Transverse colon (tissue), 4 donors: ENCODE data around the gene SLC2A4. TPM values are rescaled to one million over a fixed set of nuclear protein-coding genes. Genes with fewer than 3 reads are reported as not detected.
A peak's percentile ranks its signal among the peaks of the same experiment; 100 is the strongest.

ENCODE experiments used
- DNase-seq: peaks from one replicate; pipeline ENCODE4 v3.0.0-alpha.2; 2019
- H3K27ac ChIP-seq, 4 donors: fragments of 200-600 bp; sonication (generic); 2 replicates each; pipeline ENCODE4 v1.5.1; 2016 to 2018; ENCODE audit warnings: inconsistent platforms in 4 of 4
- H3K27me3 ChIP-seq: fragments of 200-600 bp; sonication (generic); 2 replicates; pipeline ENCODE4 v1.5.1; 2017; ENCODE audit warnings: inconsistent platforms
- H3K36me3 ChIP-seq, 4 donors: fragments of 200-600 bp; sonication (generic); 2 replicates each; pipeline ENCODE4 v1.5.1; 2017 to 2019; ENCODE audit warnings: inconsistent platforms in 4 of 4
- H3K4me1 ChIP-seq, 4 donors: fragments of 200-600 bp; sonication (generic); 2 replicates each; pipeline ENCODE4 v1.5.1; 2017 to 2020; ENCODE audit warnings: inconsistent platforms in 4 of 4
- H3K4me3 ChIP-seq, 4 donors: fragments of 200-600 bp; sonication (generic); 1 replicate in 1 of 4; 2 replicates in 3 of 4; pipeline versions ENCODE4 v1.5.1 to v1.6.1; 2017 to 2019; ENCODE audit warnings: inconsistent platforms in 4 of 4
- H3K9me3 ChIP-seq, 2 donors: fragments of 200-600 bp; sonication (generic); 2 replicates each; pipeline ENCODE4 v1.5.1; 2017 to 2019; ENCODE audit warnings: inconsistent platforms in 2 of 2
- CTCF ChIP-seq, 5 experiments: fragments of 200-600 bp in 3 of 5; fragments of 450-650 bp in 2 of 5; sonication (generic) in 3 of 5; IDR thresholded peaks; 1 replicate in 2 of 5; 2 replicates in 3 of 5; pipeline ENCODE4 v1.5.1; 2016 to 2017; ENCODE audit warnings: antibody characterized with exemption in 5 of 5, inconsistent platforms in 3 of 5, mild to moderate bottlenecking in 2 of 5, moderate library complexity in 1 of 5
- EP300 ChIP-seq: sonication (generic); formaldehyde crosslinking; IDR thresholded peaks from one replicate; pipeline ENCODE4 v1.6.1; 2017; ENCODE audit warnings: antibody characterized with exemption, low read depth
- POLR2A ChIP-seq: fragments of 450-650 bp; IDR thresholded peaks from one replicate; pipeline ENCODE4 v1.6.1; 2016; ENCODE audit warnings: antibody characterized with exemption, mild to moderate bottlenecking, moderate library complexity
- POLR2AphosphoS5 ChIP-seq, 3 donors: sonication (generic); formaldehyde crosslinking; IDR thresholded peaks; one replicate each; pipeline ENCODE4 v1.6.1; 2016; ENCODE audit warnings: antibody characterized with exemption in 3 of 3
- WGBS, 2 donors: methylation state at CpG; one replicate each; pipeline ENCODE4 v1.1.5; 2018; ENCODE audit warnings: low coverage in 1 of 2; 5-methylcytosine and 5-hydroxymethylcytosine counted together
- in situ Hi-C, 4 donors: fragments of 200-750 bp; cut with MboI; loops; one replicate each; pipeline versions ENCODE4 v1.15.0 to v1.15.1; 2017; ENCODE audit warnings: low sequenced_read_pairs in 3 of 4, low pct_ligation_motif_present in 1 of 4, low pct_unique_long_range_greater_than_20kb in 1 of 4
- intact Hi-C: fragments of 100-400 bp; cut with DNase I; formaldehyde crosslinking; loops from one replicate; pipeline ENCODE4 v1.15.1; 2023; ENCODE audit warnings: low total_unique reads
- total RNA-seq, 4 donors: library from RNA; depleted of rRNA; stranded (reverse); fragments of >200 nt; gene quantifications; one replicate each; pipeline ENCODE4 v1.1.0, GENCODE V29; 2016

The SLC2A4 gene
- total RNA-seq, 4 donors from 2014 or later = 9.7 to 35.5 (median 20.3) TPM

DNA sequence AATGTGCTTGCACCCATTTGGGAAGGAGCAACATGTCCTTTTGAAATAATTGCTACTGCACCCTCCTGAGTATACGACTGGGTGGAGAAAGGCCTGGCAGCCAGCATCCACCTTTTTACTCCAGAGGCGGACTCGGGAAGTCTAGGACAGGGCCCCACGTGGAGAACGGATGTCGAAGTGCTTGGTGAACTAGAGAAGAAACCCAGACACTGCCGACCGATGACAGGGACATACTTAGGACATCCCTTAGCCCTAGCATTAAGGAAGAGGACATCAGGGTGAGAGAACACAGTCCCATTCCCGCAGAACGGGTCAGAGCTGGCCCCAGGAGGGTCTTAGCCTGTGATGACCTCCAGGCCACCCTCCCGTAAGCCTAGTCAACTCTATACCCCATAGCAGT lies 9.2 kb downstream of the SLC2A4 start:
- no peaks in the 10 kb centered on the region for H3K36me3 ChIP-seq

DNA sequence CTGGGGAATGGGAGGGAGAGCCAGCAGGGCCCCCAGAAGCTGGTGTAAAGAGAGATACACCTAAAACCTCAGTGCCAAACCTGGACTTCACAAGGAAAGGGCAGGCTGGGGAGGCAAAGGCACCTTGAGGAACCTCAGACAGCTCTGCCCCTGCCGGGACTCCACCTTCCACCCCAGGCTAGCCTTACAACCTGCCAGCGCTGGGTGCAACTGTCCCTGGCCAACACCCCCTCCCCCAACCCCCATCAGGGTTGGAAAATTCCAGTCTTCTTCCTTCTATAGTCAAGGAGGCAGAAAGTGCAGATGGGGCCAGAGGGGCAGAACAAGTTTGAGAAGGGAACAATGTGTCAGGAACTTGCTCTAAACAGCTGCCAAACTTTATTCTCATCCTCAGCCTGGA lies 10.7 kb downstream of the SLC2A4 start:
- peaks cover 26 to 56% (median 47%) of the 10 kb centered on the region in 4 donors for H3K4me1 ChIP-seq
- peaks cover 25% of the 10 kb centered on the region for H3K27me3 ChIP-seq
- no peak overlapping the region for H3K4me3 ChIP-seq
- no peak for DNase-seq
- in situ Hi-C loops (loop anchor here in 2 of 4 donors (25.0 kb wide), 1 partner anchor 255 kb away; the partner anchor contains the start of genes SLC16A11 (in 2 of the 2) and SLC16A13 (in 2 of the 2)), intact Hi-C loops (no loop called here)
- no peaks in the 10 kb centered on the region for H3K9me3 ChIP-seq
- TF ChIP-seq POLR2AphosphoS5 (IDR thresholded peaks at IDR 0.05) (no peak), POLR2A (no peak), EP300 (no peak), CTCF (IDR thresholded peaks at IDR 0.05) (no peak)
- no peaks in the 10 kb centered on the region for H3K36me3 ChIP-seq
- H3K27ac ChIP-seq = peak overlapping the region in 3 of 4 donors; percentile 88 to 91 (median 90)
- 63% methylated on average over 2 of the region's 2 CpGs; no CpG with 5 or more reads in 1 of the 2 donors for WGBS, 2 donors

More for the DNA sequence above, 9.2 kb downstream of the SLC2A4 start:
- peaks cover 25% of the 10 kb centered on the region for H3K27me3 ChIP-seq
- TF ChIP-seq POLR2AphosphoS5 (IDR thresholded peaks at IDR 0.05) (no peak), POLR2A (no peak), EP300 (no peak), CTCF (IDR thresholded peaks at IDR 0.05) (no peak)
- 76% methylated on average over 11 of the region's 11 CpGs; no CpG with 5 or more reads in 1 of the 2 donors for WGBS, 2 donors
- intact Hi-C loops (no loop called here), in situ Hi-C loops (loop anchor here in 2 of 4 donors (25.0 kb wide), 1 partner anchor 253 kb away; the partner anchor contains the start of genes SLC16A11 (in 2 of the 2) and SLC16A13 (in 2 of the 2))
- H3K9me3 ChIP-seq = no peaks in the 10 kb centered on the region
- H3K4me3 ChIP-seq = no peak overlapping the region
- no peak overlapping the region for H3K27ac ChIP-seq
- no peak for DNase-seq
- peaks cover 15 to 43% (median 35%) of the 10 kb centered on the region in 4 donors for H3K4me1 ChIP-seq

DNA sequence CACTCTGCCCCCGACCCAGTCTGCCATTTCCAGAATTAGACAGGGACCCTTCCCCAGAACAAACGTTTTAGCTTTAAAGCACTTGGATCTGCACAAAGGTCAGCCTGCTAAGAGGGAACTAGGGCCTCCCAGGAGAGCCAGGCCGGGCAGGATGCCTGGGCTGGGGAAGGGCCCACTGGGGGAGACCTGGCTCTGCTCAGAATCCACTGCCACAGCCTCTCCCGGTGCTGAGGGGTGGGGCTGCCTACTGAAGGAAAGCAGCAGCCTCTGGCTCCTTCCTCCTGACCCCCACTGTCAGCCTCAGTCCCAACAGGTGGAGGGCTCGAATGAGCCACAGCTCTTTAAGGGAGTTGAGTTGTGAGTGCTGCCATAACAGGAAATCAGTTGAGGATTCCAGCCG lies 11.2 kb downstream of the SLC2A4 start:
- Histone ChIP-seq H3K27ac (peak overlapping the region in 3 of 4 donors; percentile 88 to 91 (median 90)), H3K9me3 (no peaks in the 10 kb centered on the region), H3K4me1 (peaks cover 26 to 56% (median 47%) of the 10 kb centered on the region in 4 donors), H3K36me3 (no peaks in the 10 kb centered on the region), H3K27me3 (peaks cover 25% of the 10 kb centered on the region), H3K4me3 (no peak overlapping the region)
- intact Hi-C loops = no loop called here
- in situ Hi-C loops = loop anchor here in 2 of 4 donors (25.0 kb wide), 1 partner anchor 255 kb away; the partner anchor contains the start of genes SLC16A11 (in 2 of the 2) and SLC16A13 (in 2 of the 2)
- DNase-seq = no peak
- 27% methylated on average over 6 of the region's 6 CpGs; no CpG with 5 or more reads in 1 of the 2 donors for WGBS, 2 donors
- TF ChIP-seq CTCF (IDR thresholded peaks at IDR 0.05) = no peak

- intact Hi-C loops (no loop called here), in situ Hi-C loops (loop anchor here in 2 of 4 donors (25.0 kb wide), 1 partner anchor 256 kb away; the partner anchor contains the start of genes SLC16A11 (in 2 of the 2) and SLC16A13 (in 2 of the 2))
- Histone ChIP-seq H3K4me3 (peak overlapping the region in 1 of 4 donors; percentile 46), H3K9me3 (no peaks in the 10 kb centered on the region), H3K27me3 (peaks cover 25% of the 10 kb centered on the region), H3K27ac (peak overlapping the region in 3 of 4 donors; percentile 88 to 91 (median 90)), H3K36me3 (no peaks in the 10 kb centered on the region), H3K4me1 (peaks cover 26 to 56% (median 47%) of the 10 kb centered on the region in 4 donors)
- WGBS, 2 donors = 30 to 69% methylated on average over 2 to 11 of the region's 11 CpGs
- no peak for DNase-seq
- TF ChIP-seq POLR2AphosphoS5 (IDR thresholded peaks at IDR 0.05) (no peak), POLR2A (no peak), EP300 (no peak), CTCF (IDR thresholded peaks at IDR 0.05) (no peak)
Measured at GRCh38 chr17:7293159-7293558, 11.6 kb downstream of the SLC2A4 start.
